GM19455 (cell line): ENCODE results near the gene PIK3C2G.
"Not testable (repeated sequence)": the region's sequence is repeated elsewhere in the genome, so short reads cannot be mapped to it uniquely, and the experiment has no call there.

Source experiments
- ATAC-seq: cut with Tn5 transposase; IDR thresholded peaks from one replicate; pipeline ENCODE4 v1.9.1; 2021; ENCODE audit not compliant: unreplicated experiment

The PIK3C2G gene

DNA sequence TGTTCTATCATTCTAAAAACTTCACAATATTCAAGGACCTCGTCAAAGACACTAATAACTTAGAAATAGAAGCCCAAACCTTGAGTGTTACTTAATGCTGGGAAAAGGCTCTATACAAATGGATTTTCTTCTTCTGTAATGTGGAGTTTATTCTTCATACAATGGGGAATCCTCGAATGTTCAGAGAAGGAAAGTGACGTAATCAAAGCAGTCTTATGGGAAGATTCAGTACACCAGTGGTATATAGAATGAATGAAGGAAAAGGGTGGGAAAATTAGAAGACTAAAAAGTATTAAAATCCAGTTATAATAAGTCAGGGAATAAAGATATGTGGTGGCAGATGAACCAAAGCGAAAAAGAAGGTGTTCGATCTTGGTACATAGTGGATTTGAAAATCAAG is 370.0 kb downstream of the PIK3C2G start:
- no peak for ATAC-seq

DNA sequence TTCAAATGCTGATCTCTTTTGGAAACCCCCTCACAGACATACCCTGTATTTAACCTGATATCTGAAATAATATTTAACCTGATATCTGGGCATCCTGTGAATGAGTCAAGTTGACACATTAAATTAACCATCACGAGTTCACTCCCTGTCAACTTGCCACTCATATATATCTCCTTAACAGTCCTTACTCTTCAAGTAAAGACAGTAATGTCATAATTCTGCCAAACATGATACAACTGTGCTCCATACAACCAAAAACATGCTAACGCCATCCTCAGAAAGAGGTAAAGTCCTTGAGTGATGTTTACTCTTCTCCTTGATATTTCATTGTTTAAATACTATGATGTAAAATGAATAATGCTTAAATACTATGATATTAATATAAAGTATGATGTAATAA is 371.5 kb downstream of the PIK3C2G start:
- no peak for ATAC-seq

DNA sequence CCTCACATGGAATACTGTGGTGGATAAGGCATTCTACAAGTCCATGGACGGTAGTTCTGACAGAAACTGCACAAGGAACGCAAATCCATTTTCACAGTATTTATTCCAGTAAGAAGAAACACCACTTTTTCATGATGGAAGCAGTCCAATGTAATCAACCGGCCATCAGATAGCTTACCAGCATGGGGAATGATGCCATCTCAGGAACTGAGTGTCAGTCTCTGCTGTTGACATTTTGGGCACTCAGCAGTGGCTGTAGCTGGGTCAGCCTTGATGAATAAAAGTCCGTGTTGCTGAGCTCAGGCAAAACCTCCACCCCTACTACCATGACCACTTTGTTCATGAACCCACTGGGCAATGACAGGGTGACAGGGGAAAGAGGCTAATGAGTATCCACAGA is 373.1 kb downstream of the PIK3C2G start:
- no peak for ATAC-seq

DNA sequence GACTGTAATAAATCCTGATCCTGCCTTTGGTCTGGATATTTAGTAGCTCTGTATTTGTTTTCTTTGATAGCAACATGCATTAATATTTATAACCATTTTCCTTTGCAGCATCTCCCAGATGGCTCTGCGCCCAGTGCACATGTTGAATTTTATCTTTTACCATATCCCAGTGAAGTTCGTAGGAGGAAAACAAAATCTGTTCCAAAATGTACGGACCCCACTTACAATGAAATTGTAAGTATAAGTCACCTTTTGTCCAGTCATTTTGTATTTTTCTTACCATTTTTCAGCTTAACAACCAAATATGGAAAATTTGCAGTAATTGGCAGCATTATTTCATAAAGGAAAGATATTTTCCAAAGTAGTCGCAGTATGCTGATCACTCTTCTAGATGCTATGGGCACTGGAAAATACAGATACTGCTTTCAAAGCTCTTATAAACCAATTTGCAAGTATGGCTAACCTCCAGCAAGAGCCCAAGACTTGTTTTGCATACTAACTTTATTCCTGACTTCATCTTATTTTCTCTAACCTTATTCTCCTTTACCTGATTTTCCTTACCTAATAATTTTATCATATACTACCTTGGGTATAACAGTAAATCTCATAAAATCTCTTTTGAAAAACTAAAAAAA is 379.1 kb downstream of the PIK3C2G start:
- ATAC-seq = no peak

DNA sequence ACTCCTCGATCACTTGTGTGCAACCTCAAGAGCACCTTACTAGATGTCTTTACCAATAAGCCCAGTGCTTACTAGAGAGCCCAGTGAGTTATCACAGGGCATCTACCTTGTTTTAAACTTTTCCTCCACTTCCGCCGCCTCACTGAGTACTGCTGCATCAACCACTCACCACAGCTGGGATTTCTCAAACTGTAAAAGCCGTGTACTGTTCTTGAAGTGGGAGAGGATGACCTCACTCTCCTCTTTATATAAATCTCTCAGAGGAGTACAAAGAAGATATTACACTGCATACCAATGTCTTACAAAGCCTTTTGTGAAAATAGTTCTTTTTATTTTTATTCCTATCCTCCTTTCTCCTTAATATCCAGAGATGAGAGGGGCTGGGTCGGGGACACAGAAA is 382.4 kb downstream of the PIK3C2G start:
- no peak for ATAC-seq

DNA sequence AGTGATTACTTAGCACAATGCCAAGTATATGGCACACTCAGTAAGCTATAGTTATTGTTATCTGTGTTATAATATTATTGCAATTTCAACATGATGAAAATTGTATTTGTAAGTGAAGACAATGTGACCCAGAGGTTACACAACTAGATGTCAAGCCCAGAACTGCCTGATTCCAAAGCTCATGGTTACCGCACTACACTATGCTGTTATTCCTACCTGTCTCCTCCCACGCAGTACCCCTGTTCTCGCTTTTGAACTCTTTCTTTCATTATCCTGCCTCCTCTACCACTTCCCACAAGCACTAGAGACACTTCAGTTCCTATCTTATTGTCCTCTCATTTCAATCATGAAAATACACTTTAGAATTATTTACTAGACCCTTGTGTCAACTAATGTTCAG is 383.2 kb downstream of the PIK3C2G start:
- ATAC-seq = no peak

DNA sequence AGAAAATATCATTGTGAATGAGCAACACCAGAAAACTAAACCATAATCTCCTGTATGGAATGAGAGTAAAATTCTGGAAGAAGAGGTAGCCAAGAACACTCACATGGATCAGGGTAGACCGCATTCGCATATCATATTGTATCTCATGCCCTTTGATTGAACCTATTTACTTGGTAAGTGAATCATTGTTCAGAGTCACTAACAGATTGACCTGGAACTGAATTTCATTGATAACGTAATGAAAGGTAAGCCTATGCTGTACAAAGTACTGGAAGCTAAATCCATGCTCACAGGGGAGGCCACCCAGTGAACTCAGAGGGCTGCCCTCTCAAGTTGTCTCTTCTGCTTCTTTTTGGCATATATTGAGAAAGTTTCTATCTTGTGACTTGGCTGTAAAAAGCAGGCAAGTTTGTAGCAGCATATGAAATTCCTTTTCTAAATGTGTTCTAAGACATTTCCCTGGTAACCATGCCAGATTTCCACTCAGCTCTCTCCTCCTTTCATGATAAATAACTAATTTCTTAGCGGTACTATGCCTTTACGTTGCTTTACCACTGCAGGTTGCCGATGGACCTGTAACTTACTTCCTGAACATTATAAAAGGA is 385.1 kb downstream of the PIK3C2G start:
- no peak for ATAC-seq

DNA sequence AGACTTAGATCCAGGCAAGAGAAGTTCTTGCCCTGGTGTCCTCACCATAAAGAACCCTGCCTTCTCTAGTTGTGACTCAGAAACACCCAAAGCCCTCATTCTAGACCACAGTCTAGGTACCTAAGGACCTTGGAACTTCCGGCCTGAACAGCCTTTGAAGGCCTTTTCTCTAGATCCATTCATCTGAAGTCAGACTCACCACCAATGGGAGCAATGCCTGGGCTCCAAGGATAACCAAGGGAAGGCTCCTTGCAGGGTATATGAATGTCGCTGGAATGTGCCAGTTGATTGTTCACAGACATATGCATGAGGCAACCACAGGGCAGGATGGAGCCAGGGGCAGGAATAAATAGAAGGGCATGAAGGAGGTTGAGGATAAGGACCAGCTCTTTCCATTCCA is 390.2 kb downstream of the PIK3C2G start:
- ATAC-seq = no peak

DNA sequence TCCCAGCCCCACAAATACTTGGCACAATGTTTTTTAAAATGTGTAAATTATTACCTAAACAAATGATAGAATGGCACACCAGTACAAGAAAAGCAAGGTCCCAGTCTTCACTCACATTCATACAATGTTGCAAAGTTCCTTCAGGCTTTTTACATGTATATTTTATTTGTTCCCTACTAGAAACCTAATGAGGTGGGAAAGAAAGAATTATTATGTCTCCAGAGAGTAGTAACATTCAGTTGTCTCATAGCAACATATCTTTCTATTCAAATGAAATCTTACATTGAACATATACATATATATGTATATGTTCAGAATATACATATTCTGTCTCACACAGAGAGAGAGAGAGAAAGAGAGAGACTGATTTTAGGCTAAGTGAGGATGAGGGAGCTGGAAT is 391.3 kb downstream of the PIK3C2G start:
- no peak for ATAC-seq

DNA sequence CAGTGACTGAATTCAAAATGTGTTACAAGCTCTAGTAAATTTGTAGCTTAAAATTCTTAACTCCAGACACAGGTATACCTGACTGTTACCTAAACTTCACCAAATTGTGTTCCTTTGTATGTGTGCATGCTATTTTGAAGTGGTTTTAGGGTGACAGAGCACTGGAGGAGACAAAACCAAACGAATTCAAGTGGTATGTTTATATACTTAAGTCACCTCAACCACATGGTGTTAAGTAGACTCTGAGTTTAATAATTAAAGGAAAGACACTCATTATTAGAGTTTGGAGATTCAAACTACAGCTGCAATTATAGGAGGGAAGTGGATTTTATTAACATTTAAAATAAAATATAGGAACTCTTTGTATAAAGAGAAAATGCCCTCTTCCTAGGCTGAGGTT is 392.1 kb downstream of the PIK3C2G start:
- ATAC-seq = no peak

DNA sequence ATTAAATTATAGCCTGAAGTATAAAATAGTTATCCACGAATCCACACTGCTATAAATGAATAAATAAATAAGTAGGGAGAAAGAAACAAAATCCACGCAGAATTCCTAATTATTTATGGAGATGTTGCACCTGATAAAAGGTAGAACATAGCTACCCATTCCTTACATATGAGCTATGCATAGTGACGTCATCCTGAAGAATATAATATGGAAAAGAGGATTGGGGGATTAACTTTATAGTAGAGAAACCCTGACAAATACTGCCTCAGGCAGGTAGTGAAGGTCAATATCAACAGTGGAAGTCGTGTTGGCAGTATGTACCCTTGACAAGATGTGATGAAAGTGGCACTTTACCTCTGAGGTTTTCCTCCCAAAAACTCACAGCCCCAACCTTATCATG is 394.0 kb downstream of the PIK3C2G start:
- ATAC-seq = no peak

DNA sequence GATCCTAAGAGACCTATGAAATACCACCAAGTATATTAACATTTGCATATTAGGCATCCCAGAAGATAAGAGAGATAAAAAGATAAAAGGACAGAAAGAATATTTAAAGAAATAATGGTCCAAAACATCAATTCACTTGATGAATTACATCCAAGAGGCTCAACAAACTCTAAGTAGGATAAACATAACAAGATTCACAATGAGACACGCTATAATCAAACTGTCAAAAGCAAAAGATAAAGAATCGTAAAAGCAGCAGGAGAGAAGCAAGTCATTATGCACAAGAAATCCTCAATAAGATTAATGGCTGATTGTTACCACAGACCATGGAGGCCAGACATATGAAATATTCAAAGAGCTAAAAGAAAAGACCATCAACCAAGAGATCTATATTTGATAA is 396.9 kb downstream of the PIK3C2G start:
- no peak for ATAC-seq

DNA sequence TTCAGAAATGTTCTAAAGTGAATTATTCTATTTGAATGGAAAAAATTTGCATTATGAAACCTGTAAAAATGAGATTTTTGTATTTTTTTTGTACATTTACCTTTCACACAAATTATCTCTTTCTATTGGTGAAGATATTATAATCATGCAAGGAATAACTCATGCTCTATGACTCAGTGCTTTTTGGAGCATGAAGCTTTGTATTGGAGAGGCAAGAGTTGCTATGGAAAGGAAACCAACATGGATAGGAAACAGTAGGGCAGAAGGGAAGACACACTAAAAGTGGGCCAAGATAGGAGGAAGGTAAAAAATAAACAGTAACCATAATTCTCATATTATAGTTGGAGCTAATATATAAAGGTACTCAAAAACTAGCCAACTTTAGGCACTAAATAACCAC is 397.5 kb downstream of the PIK3C2G start:
- ATAC-seq = no peak

DNA sequence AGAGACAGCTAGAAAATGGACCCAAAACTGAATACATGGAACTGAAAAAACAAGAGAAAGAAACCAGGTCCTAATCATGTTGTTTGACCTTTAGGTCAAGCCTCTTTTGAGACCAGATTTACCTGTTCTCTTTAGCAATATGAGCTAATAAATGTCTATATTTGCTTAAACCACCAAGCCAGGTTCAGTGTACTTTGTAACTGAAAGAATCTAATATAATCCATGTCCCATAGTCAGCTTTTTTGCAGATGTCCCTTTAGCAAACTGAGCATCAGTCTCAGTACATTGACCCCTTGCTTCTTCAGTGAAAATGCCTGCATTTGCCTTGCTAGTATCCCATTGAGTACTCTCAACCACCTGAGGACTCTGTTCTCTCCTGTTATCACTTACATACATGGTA is 414.8 kb downstream of the PIK3C2G start:
- no peak for ATAC-seq

DNA sequence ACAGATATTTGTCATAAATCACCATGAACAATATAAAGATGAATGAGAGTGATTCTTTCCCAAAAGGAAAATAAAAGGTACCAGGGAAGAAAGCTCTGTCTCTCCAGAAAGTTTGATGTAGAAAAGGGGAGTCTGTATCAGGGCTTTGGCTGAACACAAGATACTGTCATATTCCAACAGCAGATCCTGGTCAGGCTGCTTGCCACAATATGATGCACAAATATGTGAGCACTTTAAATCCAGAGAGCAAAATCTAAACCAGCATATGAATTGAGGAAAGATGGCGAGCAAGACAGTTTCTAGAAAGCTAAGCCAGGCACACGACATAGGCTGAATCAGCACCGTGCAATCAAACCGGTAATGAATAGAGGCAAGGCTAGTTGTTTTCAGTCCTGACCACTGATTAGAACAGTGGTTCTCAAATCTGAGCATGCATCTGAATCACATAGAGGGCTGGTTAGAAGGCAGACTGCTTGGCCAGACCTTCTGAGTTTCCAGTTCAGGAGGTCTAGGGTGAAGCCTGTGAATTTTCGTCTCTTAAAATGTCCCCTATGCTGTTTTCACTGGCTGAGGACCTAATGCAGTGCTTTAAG is 415.8 kb downstream of the PIK3C2G start:
- no peak for ATAC-seq

DNA sequence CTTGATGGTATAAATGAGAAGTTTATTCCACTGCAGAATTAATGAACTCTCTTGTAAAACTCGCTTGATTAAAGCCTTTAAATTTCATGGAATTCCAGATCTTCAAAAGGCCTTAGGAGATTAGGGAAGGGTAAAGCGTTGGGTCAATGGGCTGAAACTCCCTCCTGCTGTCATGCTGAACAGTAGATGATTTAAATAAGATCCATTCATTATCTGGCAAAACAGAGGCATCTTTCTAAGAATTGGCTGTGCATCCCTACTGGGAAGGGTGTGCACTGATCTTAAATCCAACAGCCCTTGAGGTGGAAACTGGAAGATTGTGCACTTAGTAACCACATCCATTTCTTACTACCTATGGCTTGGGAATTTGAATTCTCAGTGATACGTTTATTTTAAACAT is 420.5 kb downstream of the PIK3C2G start:
- ATAC-seq = no peak

DNA sequence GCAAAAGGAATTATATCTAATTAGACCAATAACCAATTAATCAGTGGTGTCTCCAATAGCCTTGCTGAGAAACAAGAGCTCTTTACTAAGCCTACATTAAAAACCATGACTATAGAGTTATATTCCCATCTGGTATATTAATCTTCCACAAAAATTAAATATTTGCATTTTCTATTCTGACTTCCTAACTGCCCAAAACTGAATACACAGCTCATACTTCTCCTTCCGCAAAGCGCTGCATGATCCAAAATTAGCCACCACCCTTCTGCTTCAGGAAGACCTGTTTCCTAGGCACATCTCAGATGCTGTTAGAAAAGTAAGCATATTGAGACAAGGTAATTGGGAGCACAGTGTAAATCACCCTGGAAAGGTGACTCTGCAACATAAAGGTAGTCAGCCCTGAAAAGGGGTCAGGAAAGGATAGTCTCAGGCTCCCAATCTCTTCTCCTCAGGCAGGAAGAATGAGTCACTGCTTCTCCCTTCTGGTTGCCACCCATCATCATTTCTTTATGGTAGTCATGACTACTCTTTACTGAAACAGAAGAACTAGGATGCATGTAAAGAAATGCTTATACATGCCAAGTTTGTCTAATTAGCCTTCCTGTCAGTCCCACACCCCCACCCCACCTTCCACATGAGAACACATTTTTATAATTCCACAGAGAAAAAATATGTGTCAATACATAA is 422.2 kb downstream of the PIK3C2G start:
- no peak for ATAC-seq

DNA sequence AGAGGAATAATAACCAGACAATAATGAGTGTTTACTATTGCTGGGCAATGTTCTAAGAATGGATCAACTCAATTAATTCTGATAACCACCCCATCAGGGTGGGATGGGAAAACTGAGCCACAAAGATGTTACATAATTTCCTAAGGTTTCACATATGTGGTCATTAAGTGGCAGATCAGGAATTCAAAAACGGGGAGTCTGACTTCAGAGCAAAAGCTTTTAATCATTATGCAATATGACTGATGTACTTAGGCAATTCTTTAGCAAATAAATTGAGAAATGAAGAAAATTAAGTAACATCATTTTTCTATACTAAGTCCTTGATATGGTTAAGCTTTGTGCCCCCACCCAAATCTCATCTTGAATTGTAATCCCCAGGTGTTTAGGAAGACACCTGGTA is 423.1 kb downstream of the PIK3C2G start:
- ATAC-seq = no peak

DNA sequence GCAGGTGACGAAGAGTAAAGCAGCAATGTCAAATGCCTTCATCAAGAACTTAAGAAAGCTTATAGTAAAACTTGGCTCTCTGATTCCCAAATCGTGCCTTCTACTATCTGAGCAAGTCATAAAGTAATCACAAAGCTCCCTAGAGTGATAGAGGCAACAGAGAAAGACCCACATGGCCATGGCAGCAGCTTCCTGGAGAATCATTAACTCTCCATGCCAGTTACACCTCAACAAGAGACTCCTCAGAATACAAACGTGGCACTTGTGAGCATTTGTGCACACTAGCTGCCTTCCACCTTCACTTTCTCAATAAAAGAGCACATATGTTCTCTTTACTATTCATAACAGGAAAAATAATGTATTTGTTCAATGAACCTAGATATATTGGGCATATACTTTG is 428.5 kb downstream of the PIK3C2G start:
- no peak for ATAC-seq

DNA sequence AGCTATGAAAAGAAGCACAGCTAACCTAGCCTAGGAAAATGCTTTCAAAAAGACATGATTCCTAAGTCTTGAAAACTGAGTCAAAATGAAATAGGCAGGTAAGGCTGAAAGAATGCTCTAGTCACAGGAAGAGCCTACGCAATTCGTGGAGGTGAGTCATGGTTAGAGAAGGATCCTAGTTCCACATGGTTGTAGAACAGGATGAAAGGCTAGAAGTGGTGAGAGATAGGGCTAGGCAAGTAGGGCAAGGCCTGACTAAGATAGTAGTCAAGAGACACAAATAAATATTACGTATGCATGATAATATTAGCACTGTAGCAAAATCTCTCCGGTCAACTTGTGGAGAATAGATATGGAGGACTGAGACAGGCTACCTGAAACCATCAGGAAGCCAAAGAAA is 429.3 kb downstream of the PIK3C2G start:
- no peak for ATAC-seq

DNA sequence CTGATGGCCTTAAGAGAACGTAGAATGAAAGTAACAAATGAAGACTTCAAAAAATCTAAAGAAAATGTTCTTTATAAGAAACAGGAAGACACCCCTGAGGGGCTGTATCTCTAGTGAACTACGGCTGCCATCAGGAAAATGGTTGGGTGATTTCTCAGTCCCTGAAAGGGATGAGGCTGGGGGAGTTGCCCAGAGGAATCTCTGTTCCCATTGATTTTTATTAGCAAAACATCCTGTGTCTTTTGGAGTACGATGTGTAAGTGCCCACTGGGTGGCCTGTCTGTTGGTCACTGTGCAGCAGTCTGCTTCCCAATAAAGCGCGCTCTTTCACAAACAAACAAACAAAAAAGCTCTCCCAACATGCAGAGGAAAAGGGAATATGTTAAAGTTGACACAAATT is 432.7 kb downstream of the PIK3C2G start:
- not testable (repeated sequence) for ATAC-seq

DNA sequence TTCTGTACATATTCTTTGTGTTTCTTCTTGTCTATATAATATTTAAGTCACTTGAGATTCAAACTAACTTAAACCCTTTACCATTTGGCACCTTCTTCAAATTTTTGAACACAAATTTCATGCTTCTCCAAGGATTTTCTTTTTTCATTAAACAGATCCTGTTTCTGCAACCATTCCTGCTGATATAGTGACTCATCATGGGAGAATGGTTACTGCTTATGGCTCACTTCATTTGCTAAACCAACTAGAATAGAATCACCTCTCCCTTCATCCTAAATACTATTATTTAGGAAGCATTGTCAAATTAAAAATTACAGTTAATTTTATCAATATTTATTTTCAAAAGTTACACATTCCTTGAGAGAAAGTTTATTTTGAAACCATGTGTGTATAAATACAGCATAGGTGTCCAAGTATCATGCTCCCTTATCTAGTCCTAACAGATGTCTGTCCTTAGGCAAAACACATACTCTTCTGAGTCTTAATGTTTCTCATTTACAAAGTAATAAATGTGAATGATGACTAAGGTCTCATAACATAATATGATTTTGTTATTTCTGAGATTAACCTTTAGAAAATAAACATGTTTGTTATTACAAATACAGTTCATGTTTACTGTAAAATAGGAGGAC is 435.8 kb downstream of the PIK3C2G start:
- no peak for ATAC-seq
